Islet of Langerhans (tissue), 1 donor: Measurements from ENCODE around the gene SLC37A3.

ENCODE experiments used
- FAIRE-seq: peaks from one replicate; lab custom pipeline; 2011; peaks lifted over from hg19 to GRCh38; lab: Jason Lieb, UNC

The SLC37A3 gene

DNA sequence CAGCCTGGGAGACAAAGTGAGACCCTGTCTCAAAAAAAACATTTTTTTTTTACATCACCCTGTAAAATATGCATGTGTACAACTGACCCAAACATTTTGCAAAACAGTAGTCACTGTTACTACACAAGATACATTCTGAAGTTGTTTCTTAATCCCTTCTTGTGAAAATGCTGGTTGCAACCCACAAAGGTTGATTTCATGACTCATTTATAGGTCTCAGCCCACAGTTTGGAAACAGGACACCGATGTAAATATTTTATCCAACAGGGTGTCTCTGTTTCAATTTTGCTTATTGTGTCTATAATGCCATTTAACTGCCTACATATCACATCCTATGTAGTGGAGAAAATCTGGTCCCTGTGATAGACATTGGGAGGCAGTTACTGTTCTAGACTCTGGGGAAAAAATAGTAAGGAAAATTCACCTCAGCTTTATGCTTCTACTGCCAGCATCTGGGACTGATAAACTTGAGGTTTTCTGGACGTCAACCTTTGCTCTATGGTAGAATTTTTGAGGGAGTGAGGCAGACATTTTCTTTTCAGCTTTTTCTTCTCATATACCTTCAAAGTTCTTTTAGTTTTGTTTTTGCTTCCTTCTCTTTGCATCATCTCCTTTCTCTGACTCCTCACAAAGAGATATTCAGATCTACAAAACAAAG, 4.0 kb upstream of the SLC37A3 start:
- FAIRE-seq, result no peak

DNA sequence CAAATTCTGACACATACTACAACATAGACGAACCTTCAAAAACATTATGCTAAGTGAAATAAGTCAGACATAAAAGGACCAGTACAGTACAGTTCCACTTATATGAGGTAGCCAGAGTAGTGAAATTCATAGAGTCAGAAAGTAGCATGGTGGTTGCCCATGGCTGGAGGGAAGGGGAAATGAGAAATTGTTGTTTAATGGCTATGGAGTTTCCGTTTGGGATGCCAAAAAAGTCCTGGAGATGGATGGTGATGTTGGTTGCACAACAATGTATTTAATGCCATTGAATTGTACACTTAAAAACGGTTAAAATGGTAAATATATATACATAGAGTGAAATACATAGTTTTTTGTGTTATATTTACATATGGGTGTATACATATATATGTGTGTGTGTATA, 2.1 kb upstream of the SLC37A3 start:
- no peak for FAIRE-seq

DNA sequence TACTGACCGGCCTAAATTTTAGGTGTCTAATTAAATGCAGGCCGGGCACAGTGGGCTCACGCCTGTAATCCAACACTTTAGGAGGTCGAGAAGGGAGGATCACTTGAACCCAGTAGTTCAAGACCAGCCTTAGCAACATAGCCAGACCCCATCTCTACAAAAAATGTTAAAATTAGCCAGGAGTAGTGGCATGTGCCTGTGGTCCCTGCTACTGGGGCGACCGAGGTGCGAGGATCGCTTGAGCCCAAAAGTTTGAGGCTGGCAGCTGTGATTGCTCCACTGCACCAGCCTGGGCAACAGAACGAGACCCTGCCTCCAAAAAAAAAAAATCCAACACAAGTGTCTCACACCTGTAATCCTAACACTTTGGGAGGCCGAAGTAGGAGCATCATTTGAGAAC, 491 bp upstream of the SLC37A3 start:
- no peak for FAIRE-seq

DNA sequence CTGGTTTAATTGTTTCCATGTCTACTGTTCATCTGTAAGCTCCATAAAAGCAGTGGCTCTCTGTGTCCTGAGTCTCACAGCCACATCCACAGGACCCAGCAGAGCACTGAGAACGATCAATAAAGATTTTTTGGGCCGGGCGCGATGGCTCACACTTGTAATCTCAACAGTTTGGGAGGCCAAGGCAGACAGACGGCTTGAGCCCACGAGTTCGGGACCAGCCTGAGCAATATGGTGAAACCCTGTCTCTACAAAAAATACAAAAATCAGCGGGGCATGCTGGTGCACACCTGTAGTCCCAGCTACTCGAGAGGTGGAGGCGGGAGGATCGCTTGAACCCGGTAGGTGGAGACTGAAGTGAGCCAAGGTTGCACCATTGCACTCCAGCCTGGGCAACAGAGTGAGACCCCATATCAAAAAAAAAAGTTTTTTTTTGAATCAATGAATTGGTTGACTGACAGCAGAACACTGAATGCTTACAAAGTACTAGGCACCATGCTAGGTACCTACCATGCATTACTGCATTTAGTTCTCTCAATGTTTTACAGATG, 4.5 kb downstream of the SLC37A3 start:
- FAIRE-seq, result no peak

DNA sequence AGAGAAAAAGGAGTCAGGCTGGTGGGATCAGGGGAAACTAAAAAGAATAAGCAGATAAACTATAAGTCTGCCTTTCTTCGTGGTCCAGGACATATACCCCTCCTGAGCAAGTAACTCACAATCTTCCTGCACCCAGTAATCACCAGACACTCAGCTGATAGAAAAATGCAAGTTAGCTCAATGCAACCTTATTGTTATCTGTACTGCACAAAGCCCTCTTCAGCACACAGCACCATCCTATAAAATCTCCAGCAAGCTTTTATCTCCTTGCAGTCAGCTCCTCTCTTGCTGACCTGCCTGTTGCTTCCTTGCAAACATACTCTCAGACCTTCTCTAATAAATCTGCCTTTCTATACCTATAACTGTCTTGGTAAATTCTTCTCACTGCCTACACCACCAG, 6.7 kb downstream of the SLC37A3 start:
- FAIRE-seq, result no peak

DNA sequence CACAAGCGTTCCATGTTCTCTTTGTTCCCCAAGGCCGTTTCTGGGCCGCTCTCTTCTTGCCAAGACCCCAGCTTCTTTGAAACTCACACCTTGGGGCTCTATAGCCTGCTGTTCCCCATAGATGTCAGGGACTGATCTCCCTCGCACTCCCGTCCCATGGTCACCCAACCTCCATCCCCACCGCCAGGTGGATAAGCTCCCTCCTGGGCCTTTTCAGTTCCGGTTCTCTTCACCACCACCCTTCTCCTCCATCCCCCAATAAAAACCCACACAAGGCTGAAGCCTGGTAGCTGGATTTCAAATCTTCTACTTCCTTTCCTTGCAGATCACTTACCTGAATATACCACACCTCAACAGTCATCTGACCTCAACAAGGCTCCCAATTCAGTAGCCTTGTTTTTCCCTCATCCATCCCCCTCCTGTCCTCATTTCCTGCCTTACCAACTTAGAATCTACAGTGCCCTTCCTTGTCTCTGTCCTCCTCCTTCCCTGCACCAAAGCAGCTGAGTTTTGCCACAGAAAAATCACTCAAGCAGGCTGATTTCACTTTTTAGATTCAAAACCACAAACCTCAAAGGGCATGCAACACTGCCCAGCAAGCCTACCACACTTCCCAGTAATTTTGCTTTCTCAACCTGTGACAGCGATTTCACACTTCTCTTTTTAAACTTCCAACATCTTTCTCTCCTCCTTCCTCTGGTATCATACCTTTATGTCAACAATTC, 7.7 kb downstream of the SLC37A3 start:
- no peak for FAIRE-seq

DNA sequence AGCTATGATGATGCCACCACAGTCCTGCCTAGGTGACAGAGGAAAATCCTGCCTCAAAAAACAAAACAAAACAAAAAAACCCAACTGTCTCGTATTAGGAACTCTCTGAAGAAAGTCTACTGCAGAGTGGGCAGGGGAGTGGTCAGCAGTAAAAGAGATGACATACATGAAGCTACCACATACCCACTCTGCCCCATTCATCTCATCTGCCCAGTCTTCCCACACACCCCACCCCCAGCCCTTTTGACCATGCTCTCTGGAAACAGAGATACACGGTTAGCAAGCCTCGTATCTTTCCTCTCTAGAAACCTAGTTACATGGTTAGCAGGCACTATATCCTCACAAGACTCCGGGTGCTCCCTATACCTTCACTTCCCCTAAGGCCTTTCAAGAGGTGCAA, 8.3 kb downstream of the SLC37A3 start:
- FAIRE-seq, result no peak

DNA sequence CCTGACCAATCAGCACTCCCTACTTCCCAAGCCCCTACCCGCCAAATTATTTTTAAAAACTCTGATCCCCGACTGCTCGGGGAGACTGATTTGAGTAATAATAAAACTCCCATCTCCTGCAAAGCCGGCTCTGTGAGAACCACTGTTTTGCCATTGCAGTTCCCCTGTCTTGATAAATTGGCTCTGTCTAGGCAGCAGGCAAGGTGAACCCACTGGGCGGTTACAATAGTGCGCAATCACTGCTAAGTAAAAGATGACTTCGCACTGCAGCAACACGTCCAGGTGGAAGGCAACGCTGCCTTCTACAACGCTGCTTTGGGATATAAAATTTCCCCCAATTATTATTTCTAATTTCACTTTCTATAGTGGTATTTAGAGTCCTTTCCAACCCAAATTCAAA, 8.9 kb downstream of the SLC37A3 start:
- no peak for FAIRE-seq

DNA sequence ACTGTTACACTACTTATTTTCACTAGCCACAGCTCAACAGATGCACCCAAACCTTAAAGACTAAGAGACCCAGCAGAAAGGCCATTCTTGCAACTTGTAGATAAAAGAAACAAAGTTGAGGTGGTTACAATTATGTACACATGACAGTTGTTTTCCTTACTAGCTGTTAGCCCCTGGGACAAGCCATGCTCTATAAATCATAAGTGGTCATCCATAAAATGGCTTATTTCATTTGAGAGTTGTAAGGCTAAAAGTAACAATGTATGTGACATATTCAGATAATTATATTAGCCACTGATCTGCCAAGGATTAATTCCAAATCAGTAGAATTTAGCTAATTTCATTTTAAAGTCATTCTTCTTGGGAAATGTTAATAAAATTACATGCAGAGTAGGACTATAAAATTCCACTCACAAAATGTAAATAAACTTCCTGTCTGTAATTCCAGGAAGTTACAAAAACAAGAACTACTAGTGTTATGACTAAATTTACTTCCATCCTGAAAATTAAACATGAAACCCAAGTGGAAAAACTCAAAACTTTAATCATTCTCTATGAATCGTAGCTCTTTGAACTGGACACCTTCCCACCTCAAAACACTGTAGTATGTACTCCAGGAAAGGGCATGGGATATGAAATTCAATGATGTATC, 13.3 kb downstream of the SLC37A3 start:
- FAIRE-seq, result no peak

DNA sequence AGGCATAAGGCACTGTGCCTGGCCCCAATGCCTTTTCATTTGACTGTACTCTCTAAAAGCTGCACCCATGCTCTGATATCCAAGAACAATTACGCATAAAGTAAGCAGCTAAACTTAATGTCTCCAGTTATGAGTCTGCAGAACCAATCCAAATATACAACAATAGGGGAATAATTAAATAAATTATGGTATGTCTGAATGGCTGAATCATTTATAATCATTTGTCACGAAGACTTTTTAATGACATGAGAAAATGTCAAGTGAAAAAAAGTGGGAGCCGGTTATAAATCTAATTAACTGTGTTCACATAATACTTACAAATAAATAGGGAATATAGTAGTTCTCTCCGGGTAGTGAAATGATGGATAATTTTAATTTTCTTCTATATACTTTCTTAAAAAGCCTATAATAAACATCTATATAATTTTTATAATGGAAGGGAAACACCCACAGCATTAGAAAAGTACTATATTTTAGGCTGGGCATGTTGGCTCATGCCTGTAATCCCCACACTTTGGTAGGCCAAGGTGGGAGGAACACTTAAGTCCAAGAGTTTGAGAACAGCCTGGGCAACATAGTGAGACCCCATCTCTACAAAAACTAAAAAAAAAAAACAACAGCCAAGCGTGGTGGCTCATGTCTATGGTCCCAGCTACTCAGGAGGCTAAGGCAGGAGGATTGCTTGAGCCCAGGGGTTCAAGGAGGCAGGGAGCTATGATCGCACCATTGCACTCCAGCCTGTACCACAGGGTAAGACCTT, 14.2 kb downstream of the SLC37A3 start:
- no peak for FAIRE-seq

DNA sequence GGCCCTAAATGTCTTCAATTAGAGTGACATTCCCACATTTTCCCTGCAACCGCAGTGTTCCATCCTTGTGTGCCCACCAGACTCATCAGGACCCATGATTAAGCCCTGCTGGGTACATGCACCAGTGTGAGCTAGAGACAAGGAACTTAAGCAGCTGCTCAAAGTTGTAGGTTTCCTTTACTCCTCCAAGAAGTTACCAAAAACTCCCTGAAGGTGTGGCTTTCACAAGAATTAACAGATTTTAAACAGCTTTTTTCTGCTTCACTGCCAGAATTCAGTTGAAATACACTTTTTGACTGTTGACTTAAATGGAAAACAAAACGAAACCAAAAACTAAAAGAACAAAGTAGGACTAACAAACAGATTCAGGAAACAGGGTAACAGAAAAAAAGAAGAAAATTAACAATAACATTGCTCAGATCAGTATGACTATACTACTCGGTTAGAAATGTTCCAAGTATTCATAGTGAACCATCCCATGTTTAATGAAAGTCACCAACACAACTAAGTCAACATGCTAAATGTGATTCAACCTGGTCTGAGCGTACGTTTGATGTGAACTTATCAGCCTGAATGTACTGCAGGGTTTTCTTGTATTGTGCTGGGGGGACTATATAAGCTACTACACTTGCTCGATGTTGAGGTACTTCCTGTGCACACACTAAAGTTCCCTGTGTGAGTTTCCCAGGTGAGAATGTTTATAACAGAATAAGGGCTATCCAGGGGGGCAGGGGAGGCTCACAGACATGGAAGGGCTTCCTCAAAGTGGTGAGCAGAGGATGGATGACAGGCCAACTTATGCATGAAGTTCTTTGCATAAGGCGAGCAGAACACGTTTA, 22.2 kb downstream of the SLC37A3 start:
- FAIRE-seq, result no peak

DNA sequence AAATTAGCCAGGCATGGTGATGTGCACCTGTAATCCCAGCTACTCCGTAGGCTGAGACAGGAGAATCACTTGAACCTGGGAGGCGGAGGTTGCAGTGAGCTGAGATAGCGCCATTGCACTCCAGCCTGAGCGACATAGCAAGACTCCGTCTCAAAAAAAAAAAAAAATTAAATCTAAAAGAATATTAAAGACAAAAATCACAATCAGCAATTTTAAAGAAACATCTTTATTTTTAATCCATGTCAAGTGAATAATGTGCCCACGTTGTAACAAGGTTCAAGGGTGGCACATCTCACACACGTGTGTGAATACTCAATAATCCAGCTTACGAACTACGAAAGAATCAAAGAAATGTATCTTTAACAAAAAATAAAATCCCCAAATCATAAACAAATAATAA, 23.0 kb downstream of the SLC37A3 start:
- FAIRE-seq, result no peak

DNA sequence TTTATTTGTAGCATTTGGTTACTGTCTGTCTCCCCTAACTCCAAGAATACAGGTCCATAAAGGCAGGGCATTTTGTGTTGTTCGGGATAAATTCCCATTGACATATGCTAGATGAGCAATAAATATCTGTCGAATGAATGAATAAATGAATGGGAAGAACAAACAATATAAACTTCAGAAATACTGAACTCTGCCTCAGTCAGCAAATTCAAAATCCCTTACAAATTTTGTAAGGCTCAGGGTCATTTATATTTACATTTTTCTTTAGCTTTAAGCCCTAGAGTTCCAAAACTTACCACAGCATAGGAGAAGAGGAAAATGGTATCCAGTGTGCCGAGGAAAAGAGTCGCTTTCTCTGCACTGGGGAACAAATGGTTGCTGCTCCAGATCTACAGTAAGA, 29.0 kb downstream of the SLC37A3 start:
- FAIRE-seq, result no peak

DNA sequence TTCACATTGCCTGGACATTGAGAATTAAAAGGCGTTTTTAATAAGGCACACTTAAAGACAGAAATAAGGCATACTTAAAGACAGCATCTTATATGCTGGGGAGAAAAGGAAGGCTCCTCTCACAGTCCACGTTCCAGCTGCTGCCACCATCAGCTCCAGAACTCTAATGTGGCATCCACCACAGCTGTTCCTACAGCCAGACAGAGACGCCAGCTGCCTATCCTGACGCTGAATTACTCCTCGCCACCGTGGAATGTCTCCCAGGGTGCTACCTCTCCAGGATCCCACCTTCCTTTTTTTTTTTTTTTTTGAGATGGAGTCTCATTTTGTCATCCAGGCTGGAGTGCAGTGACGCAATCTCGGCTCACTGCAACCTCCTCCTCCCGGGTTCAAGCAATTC, 30.8 kb downstream of the SLC37A3 start:
- FAIRE-seq, result no peak

DNA sequence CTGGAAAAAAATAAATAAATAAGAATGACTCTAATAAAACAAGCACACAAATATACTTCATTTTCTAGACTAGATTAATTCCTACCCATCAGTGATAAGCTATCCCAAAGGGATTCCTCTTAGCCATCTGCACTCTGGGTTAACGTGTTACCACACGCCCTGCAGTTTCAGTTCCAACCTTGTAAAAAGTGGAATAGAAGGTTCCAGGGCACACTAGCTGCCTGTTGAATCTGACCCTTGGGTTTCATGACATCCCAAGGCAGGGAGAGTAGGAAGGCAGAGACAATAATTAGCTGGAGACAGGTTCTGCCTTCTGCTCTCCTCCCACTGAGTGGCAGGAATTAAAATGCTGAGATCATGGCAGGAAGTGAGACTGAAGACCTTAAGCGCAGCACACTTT, 33.5 kb downstream of the SLC37A3 start:
- no peak for FAIRE-seq

DNA sequence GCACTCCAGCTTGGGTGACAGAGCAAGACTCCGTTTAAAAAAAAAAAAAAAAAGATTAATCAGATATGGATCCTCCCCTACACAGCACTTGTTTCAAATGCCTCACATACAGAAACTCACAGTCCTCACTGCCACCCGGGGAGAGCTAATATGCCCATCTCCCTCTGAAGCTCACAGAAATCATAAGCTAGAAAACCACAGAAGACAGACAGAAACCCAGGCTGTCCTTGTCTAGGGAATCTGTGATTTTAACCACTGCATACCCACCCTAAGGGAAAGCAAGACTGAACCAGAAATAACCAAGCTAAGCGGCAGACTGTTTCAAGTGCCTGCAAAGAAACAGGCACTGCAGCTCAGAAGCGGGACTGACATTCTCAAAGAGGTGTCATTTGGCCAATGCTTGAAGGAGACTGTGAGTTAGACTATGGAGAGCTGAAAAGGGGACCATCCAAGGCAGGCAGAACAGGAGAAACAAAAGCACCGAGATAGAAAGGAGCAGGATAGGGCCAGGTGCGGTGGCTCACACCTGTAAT, 37.6 kb downstream of the SLC37A3 start:
- no peak for FAIRE-seq

DNA sequence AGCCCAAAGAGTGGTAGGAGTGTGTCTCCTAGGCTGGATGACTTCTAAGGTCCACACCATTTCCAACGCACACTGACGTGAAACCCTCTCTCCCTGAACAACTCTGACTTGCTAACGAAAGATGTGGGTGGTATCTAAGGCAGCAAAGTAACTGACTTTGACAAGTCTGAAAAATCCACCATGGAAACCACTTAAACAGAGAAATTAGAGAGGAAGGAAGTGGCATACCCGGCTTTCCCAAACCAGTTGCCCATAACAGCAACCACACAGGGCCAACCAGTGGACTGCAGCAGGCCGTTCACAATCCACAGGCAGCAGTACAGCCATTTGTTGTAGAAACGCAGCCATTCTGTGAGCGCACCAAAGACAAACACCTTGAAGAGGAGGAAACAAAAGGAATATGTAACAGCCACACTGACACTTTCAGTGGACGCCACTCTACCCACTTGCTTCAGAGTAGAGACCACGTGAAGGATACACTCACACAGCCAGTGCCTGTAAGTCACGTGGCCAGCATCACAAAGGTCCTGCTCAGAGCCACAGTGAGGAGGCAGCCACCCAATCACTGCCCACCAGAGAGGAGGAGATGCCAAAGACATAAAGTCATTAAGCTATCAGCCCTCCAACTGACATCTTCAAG, 39.8 kb downstream of the SLC37A3 start:
- FAIRE-seq, result no peak

DNA sequence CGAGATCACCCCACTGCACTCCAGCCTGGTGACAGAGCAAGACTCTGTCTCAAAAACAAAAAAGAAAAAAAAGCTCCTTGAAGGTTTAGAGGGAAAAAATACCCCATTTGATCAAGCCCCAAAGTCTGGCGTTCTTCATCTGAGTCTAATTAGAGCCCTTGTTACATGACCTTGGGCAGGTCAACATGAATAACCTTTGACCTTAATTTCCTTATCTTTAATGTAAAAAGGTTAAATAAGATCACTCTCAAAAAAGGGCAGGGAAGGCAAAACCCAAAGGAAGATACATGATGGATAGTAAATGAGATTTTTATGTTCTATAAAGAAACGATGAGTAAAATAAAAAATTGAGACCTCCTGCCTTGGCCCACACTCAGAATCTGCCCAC, 40.3 kb downstream of the SLC37A3 start:
- FAIRE-seq, result no peak

DNA sequence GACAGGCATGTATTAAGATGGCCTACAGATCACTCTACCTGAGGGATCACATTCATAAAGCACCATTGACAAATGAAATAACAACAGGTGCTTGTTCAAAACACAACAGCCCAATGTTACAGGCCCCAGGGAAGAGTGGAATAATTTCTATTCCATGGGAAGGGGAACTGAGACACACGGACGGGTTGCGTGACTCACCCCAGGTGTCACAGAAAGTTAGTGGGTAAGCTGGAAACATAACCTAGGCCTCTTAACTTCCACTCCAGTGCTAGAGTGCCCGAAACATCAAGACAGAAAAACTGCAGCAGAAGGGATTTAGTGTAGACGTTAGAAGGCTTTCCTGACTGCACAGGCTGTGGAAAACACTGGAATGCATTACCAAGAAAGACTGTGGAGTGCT, 48.3 kb downstream of the SLC37A3 start:
- no peak for FAIRE-seq

DNA sequence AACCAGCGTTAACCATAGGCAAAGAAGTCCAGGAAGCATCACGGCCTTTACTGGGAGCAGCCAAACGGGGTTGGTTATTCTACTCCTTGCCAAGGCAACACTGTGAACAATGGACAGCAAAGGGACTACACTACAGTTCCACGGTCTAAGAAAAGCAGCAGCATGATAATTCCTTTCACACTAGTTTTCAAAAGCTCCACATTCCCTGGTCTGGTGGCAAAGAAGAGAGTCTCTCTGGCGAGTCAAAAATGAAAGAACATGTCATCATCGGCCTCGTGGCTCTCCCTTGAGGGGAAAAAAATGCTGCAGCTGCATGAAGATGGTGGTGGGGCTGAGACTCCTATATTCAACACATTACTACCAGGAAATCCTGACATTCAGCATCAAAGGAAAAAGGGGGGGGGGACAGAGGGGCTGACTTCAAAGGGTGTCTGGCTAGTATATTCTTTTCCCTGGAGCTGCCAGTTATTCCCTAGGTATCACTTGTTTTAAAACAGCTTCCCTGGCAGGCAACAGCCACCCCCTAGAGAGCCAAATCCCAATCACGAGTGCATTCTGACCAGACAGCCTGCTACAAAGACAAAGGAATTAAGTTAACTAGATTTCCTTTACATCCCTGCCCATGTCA, 49.1 kb downstream of the SLC37A3 start:
- no peak for FAIRE-seq
